ENCODE results near the gene KREMEN2. TPM values are rescaled to one million over a fixed set of nuclear protein-coding genes. Genes with fewer than 3 reads are reported as not detected.

KREMEN2 gene
- total and polyA plus RNA-seq, 2 of the 8 experiments (the other 6 are each of a cell fraction or from before 2014, with no cell fraction given), result 6.6 to 7.0 TPM

DNA sequence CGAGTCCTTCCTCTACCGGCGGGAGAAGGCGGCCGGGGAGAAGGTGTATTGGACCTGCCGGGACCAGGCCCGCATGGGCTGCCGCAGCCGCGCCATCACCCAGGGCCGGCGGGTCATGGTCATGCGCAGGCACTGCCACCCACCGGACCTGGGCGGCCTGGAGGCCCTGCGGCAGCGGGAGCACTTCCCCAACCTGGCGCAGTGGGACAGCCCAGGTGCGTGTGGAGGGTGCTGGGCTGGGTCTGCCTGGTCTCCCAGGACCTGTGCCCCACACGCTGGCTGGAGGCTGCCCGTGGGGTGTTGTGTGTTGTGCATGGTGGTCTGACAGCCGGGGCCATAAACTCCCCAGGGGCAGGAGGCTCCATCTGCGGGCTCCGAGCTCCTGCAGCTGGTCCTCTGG lies 26.9 kb upstream of the KREMEN2 start:
- Histone ChIP-seq H2BK120ac (replicated peaks; ENCODE audit: low read depth, low read length) (no peak overlapping the region), H2AK5ac (ENCODE audit: low read depth, low read length) (no peak overlapping the region), H3K79me1 (ENCODE audit: low read depth, low read length) (no peaks in the 10 kb centered on the region; the same call in 1 of the 2 replicates), H3K4me3 (ENCODE audit: extremely low read depth in 1 of 4, insufficient read depth in 2 of 4, low read depth in 3 of 4, low read length in 4 of 4) (no peak overlapping the region), H3K14ac (ENCODE audit: insufficient read length) (no peak overlapping the region), H3K9me3 (ENCODE audit: insufficient read depth in 2 of 2, low read depth in 1 of 2, low read length in 1 of 2) (no peaks in the 10 kb centered on the region), H3K18ac (ENCODE audit: extremely low read depth, low read length) (no peak overlapping the region; the same call in 1 of the 2 replicates), H2BK12ac (ENCODE audit: low read depth, low read length) (no peak overlapping the region), H3K23ac (ENCODE audit: insufficient read length) (no peak overlapping the region), H3K9ac (replicated peaks in 1 of 4; ENCODE audit: extremely low read depth in 1 of 4, low read depth in 3 of 4, low read length in 3 of 4) (no peak overlapping the region), H3K79me2 (ENCODE audit: control insufficient read depth in 1 of 2, insufficient read depth in 2 of 2, low read length in 2 of 2) (no peaks in the 10 kb centered on the region), H3K23me2 (ENCODE audit: low read depth, low read length) (no peaks in the 10 kb centered on the region), H3K56ac (replicated peaks; ENCODE audit: insufficient read length, low read depth, low read length) (no peak overlapping the region), H2AFZ (ENCODE audit: low read length) (no peak overlapping the region), H4K5ac (ENCODE audit: insufficient read length, low read depth, low read length) (no peak overlapping the region), H2BK5ac (ENCODE audit: low read depth, low read length) (no peak overlapping the region), H3K4ac (replicated peaks; ENCODE audit: insufficient read length, low read depth, low read length) (no peak overlapping the region), H3K4me2 (ENCODE audit: insufficient read depth in 1 of 2, low read depth in 2 of 2, low read length in 2 of 2) (no peak overlapping the region), H2BK15ac (ENCODE audit: low read length) (no peak overlapping the region), H3K27me3 (replicated peaks in 1 of 4; ENCODE audit: control insufficient read depth in 3 of 4, extremely low read depth in 1 of 4, insufficient read depth in 3 of 4, low read length in 3 of 4) (no peaks in the 10 kb centered on the region), H2BK20ac (ENCODE audit: low read length) (no peak overlapping the region), H4K20me1 (replicated peaks in 1 of 2; ENCODE audit: control insufficient read depth in 1 of 2, insufficient read depth in 2 of 2, low read length in 2 of 2) (no peaks in the 10 kb centered on the region), H3K36me3 (ENCODE audit: control insufficient read depth in 2 of 4, insufficient read depth in 4 of 4, low read length in 3 of 4) (peaks cover 0 to 15% (median 7%) of the 10 kb centered on the region in 4 experiments; a peak in 4 of 8 replicates), H3K4me1 (replicated peaks in 1 of 4; ENCODE audit: control insufficient read depth in 3 of 4, insufficient read depth in 4 of 4, low read length in 3 of 4) (no peaks in the 10 kb centered on the region; a peak in 1 of 7 replicates), H4K91ac (replicated peaks; ENCODE audit: insufficient read length, low read length) (no peak overlapping the region), H3K27ac (ENCODE audit: low read depth, low read length) (no peak overlapping the region), H4K8ac (ENCODE audit: extremely low read depth, insufficient read depth, low read length) (no peak overlapping the region; the same call in 1 of the 2 replicates)
- CTCF ChIA-PET (ENCODE audit: partially characterized antibody), result interaction anchor here (0.6 to 1.8 kb wide), 4 partner anchors 9 to 145 kb away, joined by 3 to 6 read pairs (median 4); no protein-coding TSS in a partner anchor
- no peak for FAIRE-seq
- 96% methylated on average over 19 of the region's 24 CpGs; no CpG with 5 or more reads in 1 of the 2 experiments for WGBS, 2 experiments (ENCODE audit: extremely low coverage in 1 of 2, insufficient coverage in 1 of 2, insufficient read length in 1 of 2, insufficient replicate concordance in 2 of 2, low coverage in 1 of 2, low lambda C conversion rate in 2 of 2, missing lambda C conversion rate in 1 of 2)
- POLR2A ChIA-PET (ENCODE audit: partially characterized antibody), result interaction anchor here (0.9 to 1.4 kb wide), 3 partner anchors 26 to 67 kb away, joined by 3 to 4 read pairs (median 3); no protein-coding TSS in a partner anchor
- DNase-seq (ENCODE audit: low read depth in 1 of 2, low spot score in 2 of 2), result no peak
- TF ChIP-seq MAFK (IDR thresholded peaks at IDR 0.05; ENCODE audit: low read depth, low read length) (no peak), RAD21 (IDR thresholded peaks at IDR 0.05 in 1 of 2, conservative IDR thresholded peaks at IDR 0.05 in 1 of 2; ENCODE audit: low read depth in 2 of 2, low read length in 2 of 2) (no peak), PHF8 (conservative IDR thresholded peaks at IDR 0.05; ENCODE audit: low read depth, low read length) (no peak), POLR2AphosphoS5 (IDR thresholded peaks at IDR 0.05; ENCODE audit: low read depth, low read length) (no peak), CBX8 (IDR thresholded peaks at IDR 0.05; ENCODE audit: borderline replicate concordance, low read depth, low read length) (no peak), GTF2F1 (IDR thresholded peaks at IDR 0.05; ENCODE audit: borderline replicate concordance, low read depth, low read length) (no peak), KDM1A (IDR thresholded peaks at IDR 0.05; ENCODE audit: borderline replicate concordance, low read length) (no peak), GABPA (IDR thresholded peaks at IDR 0.05; ENCODE audit: borderline replicate concordance, insufficient read depth, low read length) (no peak), ASH2L (IDR thresholded peaks at IDR 0.05; ENCODE audit: low read length) (no peak), CBX5 (IDR thresholded peaks at IDR 0.05; ENCODE audit: low read depth, low read length) (no peak), SIRT6 (IDR thresholded peaks at IDR 0.05; ENCODE audit: low read length) (no peak), CHD2 (IDR thresholded peaks at IDR 0.05; ENCODE audit: low read length) (no peak)
